Neural crest cell (in vitro differentiated cells): ENCODE measurements around the gene GPC6. TPM values are rescaled to one million over a fixed set of nuclear protein-coding genes. Genes with fewer than 3 reads are reported as not detected.

Source experiments
- DNase-seq: peaks from one replicate; pipeline ENCODE4 v3.0.0; 2021; ENCODE audit warnings: low read depth, mixed read lengths, low spot score
- H3K27ac Mint-ChIP-seq: one replicate; pipeline ENCODE4 v1.8.0; 2021; ENCODE audit warnings: mild to moderate bottlenecking, mixed read lengths; ENCODE audit not compliant: unreplicated experiment
- H3K27me3 Mint-ChIP-seq: 2 replicates; pipeline ENCODE4 v1.8.0; 2021; ENCODE audit warnings: low read depth, mild to moderate bottlenecking, mixed read lengths
- H3K36me3 Mint-ChIP-seq: 2 replicates; pipeline ENCODE4 v1.8.0; 2021; ENCODE audit warnings: low read depth, mild to moderate bottlenecking, mixed read lengths
- H3K4me1 Mint-ChIP-seq: 2 replicates; pipeline ENCODE4 v1.8.0; 2021; ENCODE audit warnings: mixed read lengths
- H3K4me3 Mint-ChIP-seq: one replicate; pipeline ENCODE4 v1.8.0; 2021; ENCODE audit warnings: mild to moderate bottlenecking, mixed read lengths
- H3K9me3 Mint-ChIP-seq: 2 replicates; pipeline ENCODE4 v1.8.0; 2021; ENCODE audit warnings: mixed read lengths
- CTCF ChIP-seq: fragments of 200-600 bp; sonication (generic); conservative IDR thresholded peaks from 2 replicates; pipeline ENCODE4 v1.5.0; 2021; ENCODE audit warnings: antibody characterized with exemption, mild to moderate bottlenecking
- total RNA-seq: library from RNA; stranded (reverse); gene quantifications from 2 replicates; pipeline ENCODE4 v1.2.1, GENCODE V29; 2021

The GPC6 gene
- total RNA-seq, 1 donor from 2014 or later, result 13.4 TPM

GRCh38 chr13:94196413-94196812 is 969.8 kb downstream of the GPC6 start:
- no peak for DNase-seq
- Mint-ChIP-seq H3K4me3 (no peak overlapping the region), H3K4me1 (peaks cover 7% of the 10 kb centered on the region), H3K27ac (no peak overlapping the region), H3K36me3 (no peaks in the 10 kb centered on the region), H3K27me3 (no peaks in the 10 kb centered on the region), H3K9me3 (no peaks in the 10 kb centered on the region)
- TF ChIP-seq CTCF, result no peak

GRCh38 chr13:94198681-94199080 is 972.1 kb downstream of the GPC6 start:
- H3K27ac Mint-ChIP-seq, result no peak overlapping the region
- no peak overlapping the region for H3K4me3 Mint-ChIP-seq
- peaks cover 7% of the 10 kb centered on the region for H3K9me3 Mint-ChIP-seq
- no peaks in the 10 kb centered on the region for H3K27me3 Mint-ChIP-seq
- no peak for DNase-seq
- TF ChIP-seq CTCF, result no peak
- H3K36me3 Mint-ChIP-seq, result no peaks in the 10 kb centered on the region
- peaks cover 2% of the 10 kb centered on the region for H3K4me1 Mint-ChIP-seq

GRCh38 chr13:94199135-94199534 is 972.5 kb downstream of the GPC6 start:
- Mint-ChIP-seq H3K27ac (no peak overlapping the region), H3K9me3 (peaks cover 7% of the 10 kb centered on the region), H3K4me3 (no peak overlapping the region), H3K27me3 (no peaks in the 10 kb centered on the region), H3K36me3 (no peaks in the 10 kb centered on the region), H3K4me1 (no peaks in the 10 kb centered on the region)
- TF ChIP-seq CTCF, result no peak
- DNase-seq, result no peak

GRCh38 chr13:94201022-94201421 is 974.4 kb downstream of the GPC6 start:
- Mint-ChIP-seq H3K9me3 (peaks cover 7% of the 10 kb centered on the region), H3K27ac (no peak overlapping the region), H3K27me3 (no peaks in the 10 kb centered on the region), H3K4me3 (no peak overlapping the region), H3K4me1 (no peaks in the 10 kb centered on the region), H3K36me3 (no peaks in the 10 kb centered on the region)
- no peak for DNase-seq
- TF ChIP-seq CTCF, result no peak

- DNase-seq, result no peak
- peaks cover 7% of the 10 kb centered on the region for H3K9me3 Mint-ChIP-seq
- no peak overlapping the region for H3K27ac Mint-ChIP-seq
- H3K4me1 Mint-ChIP-seq, result peaks cover under 1% of the 10 kb centered on the region
- no peaks in the 10 kb centered on the region for H3K27me3 Mint-ChIP-seq
- H3K36me3 Mint-ChIP-seq, result no peaks in the 10 kb centered on the region
- H3K4me3 Mint-ChIP-seq, result no peak overlapping the region
- TF ChIP-seq CTCF, result no peak
Measured at GRCh38 chr13:94204163-94204562, 977.6 kb downstream of the GPC6 start.

- Mint-ChIP-seq H3K27ac (no peak overlapping the region), H3K9me3 (peaks cover 7% of the 10 kb centered on the region), H3K4me3 (no peak overlapping the region), H3K4me1 (peaks cover 3% of the 10 kb centered on the region), H3K27me3 (no peaks in the 10 kb centered on the region), H3K36me3 (no peaks in the 10 kb centered on the region)
- DNase-seq, result no peak
- no peak for TF ChIP-seq CTCF
Measured at GRCh38 chr13:94204946-94205345, 978.3 kb downstream of the GPC6 start.
